ENCODE results near the gene GSTA4. TPM values are rescaled to one million over a fixed set of nuclear protein-coding genes. Genes with fewer than 3 reads are reported as not detected.
"Not testable (repeated sequence)": the region's sequence is repeated elsewhere in the genome, so short reads cannot be mapped to it uniquely, and the experiment has no call there.

The GSTA4 gene
- polyA plus RNA-seq, 3 donors: 18.1 to 45.1 (median 19.5) TPM

- 86 to 92% (median 88%) methylated on average over 5 of the region's 5 CpGs for WGBS, 3 donors
- H3K27ac ChIP-seq (ENCODE audit: low read depth, low read length): no peak overlapping the region
Observed at GRCh38 chr6:52983159-52983848, 11.8 kb downstream of the GSTA4 start.

- WGBS, 3 donors: 91 to 98% (median 93%) methylated on average over 3 of the region's 3 CpGs
- no peak overlapping the region for H3K27ac ChIP-seq (ENCODE audit: low read depth, low read length)
Observed at GRCh38 chr6:52982680-52983079, 12.4 kb downstream of the GSTA4 start.

GRCh38 chr6:52981222-52981900 is 13.7 kb downstream of the GSTA4 start:
- H3K27ac ChIP-seq (ENCODE audit: low read depth, low read length): no peak overlapping the region

GRCh38 chr6:52976591-52977035 is 18.5 kb downstream of the GSTA4 start:
- no peak overlapping the region for H3K27ac ChIP-seq (ENCODE audit: low read depth, low read length)
- WGBS, 3 donors: 33 to 70% (median 66%) methylated on average over 3 of the region's 3 CpGs

GRCh38 chr6:52976149-52976548 is 18.9 kb downstream of the GSTA4 start:
- H3K27ac ChIP-seq (ENCODE audit: low read depth, low read length): no peak overlapping the region
- 79 to 85% (median 83%) methylated on average over 4 of the region's 4 CpGs for WGBS, 3 donors

GRCh38 chr6:52975580-52975979 is 19.5 kb downstream of the GSTA4 start:
- no peak overlapping the region for H3K27ac ChIP-seq (ENCODE audit: low read depth, low read length)
- WGBS, 3 donors: 71 to 100% (median 79%) methylated on average over 2 of the region's 2 CpGs

GRCh38 chr6:52972989-52973388 is 22.1 kb downstream of the GSTA4 start:
- H3K27ac ChIP-seq (ENCODE audit: low read depth, low read length): no peak overlapping the region

- H3K27ac ChIP-seq (ENCODE audit: low read depth, low read length): no peak overlapping the region
- WGBS, 3 donors: 87 to 96% (median 89%) methylated on average over 2 of the region's 2 CpGs
Observed at GRCh38 chr6:52969359-52969758, 25.7 kb downstream of the GSTA4 start.

- H3K27ac ChIP-seq (ENCODE audit: low read depth, low read length): no peak overlapping the region
- 83 to 89% (median 86%) methylated on average over 3 of the region's 3 CpGs for WGBS, 3 donors
Observed at GRCh38 chr6:52966101-52966500, 29.0 kb downstream of the GSTA4 start.

GRCh38 chr6:52965380-52965779 is 29.7 kb downstream of the GSTA4 start:
- H3K27ac ChIP-seq (ENCODE audit: low read depth, low read length): no peak overlapping the region
- 80 to 87% (median 87%) methylated on average over 4 of the region's 4 CpGs for WGBS, 3 donors

GRCh38 chr6:52964318-52964717 is 30.8 kb downstream of the GSTA4 start:
- H3K27ac ChIP-seq (ENCODE audit: low read depth, low read length): no peak overlapping the region
- 53 to 71% (median 67%) methylated on average over 1 of the region's 1 CpG for WGBS, 3 donors

- WGBS, 3 donors: 71 to 89% (median 75%) methylated on average over 5 to 6 of the region's 6 CpGs
- H3K27ac ChIP-seq (ENCODE audit: low read depth, low read length): no peak overlapping the region
Observed at GRCh38 chr6:52962701-52963100, 32.4 kb downstream of the GSTA4 start.

GRCh38 chr6:52961022-52961421 is 34.1 kb downstream of the GSTA4 start:
- not testable (repeated sequence) for H3K27ac ChIP-seq (ENCODE audit: low read depth, low read length)
- 65 to 78% (median 78%) methylated on average over 10 of the region's 10 CpGs for WGBS, 3 donors

- H3K27ac ChIP-seq (ENCODE audit: low read depth, low read length): not testable (repeated sequence)
- WGBS, 3 donors: 87 to 92% (median 89%) methylated on average over 8 of the region's 8 CpGs
Observed at GRCh38 chr6:52960211-52960610, 34.9 kb downstream of the GSTA4 start.

- H3K27ac ChIP-seq (ENCODE audit: low read depth, low read length): no peak overlapping the region
- 66 to 78% (median 69%) methylated on average over 8 of the region's 8 CpGs for WGBS, 3 donors
Observed at GRCh38 chr6:52958546-52959255, 36.4 kb downstream of the GSTA4 start.

- H3K27ac ChIP-seq (ENCODE audit: low read depth, low read length): no peak overlapping the region
- 79 to 97% (median 95%) methylated on average over 7 of the region's 7 CpGs for WGBS, 3 donors
Observed at GRCh38 chr6:52955871-52956270, 39.2 kb downstream of the GSTA4 start.

GRCh38 chr6:52953911-52954839 is 40.9 kb downstream of the GSTA4 start:
- 69 to 85% (median 74%) methylated on average over 6 of the region's 6 CpGs for WGBS, 3 donors
- no peak overlapping the region for H3K27ac ChIP-seq (ENCODE audit: low read depth, low read length)

GRCh38 chr6:52946306-52946705 is 48.8 kb downstream of the GSTA4 start:
- WGBS, 3 donors: 9 to 26% (median 22%) methylated on average over 5 of the region's 5 CpGs
- no peak overlapping the region for H3K27ac ChIP-seq (ENCODE audit: low read depth, low read length)

Measured in adipose tissue (tissue), 3 donors.